ENCODE measurements around the gene C8B. TPM values are rescaled to one million over a fixed set of nuclear protein-coding genes. Genes with fewer than 3 reads are reported as not detected.

C8B gene
- total RNA-seq, 2 donors from 2014 or later: not detected

GRCh38 chr1:56921479-56921878 is 44.3 kb downstream of the C8B start:
- no peak for TF ChIP-seq POLR2AphosphoS5 (IDR thresholded peaks at IDR 0.05)
- no peak for TF ChIP-seq CTCF (IDR thresholded peaks at IDR 0.05)
- TF ChIP-seq POLR2A (IDR thresholded peaks at IDR 0.05): no peak
- no peak overlapping the region for H3K27ac ChIP-seq
- DNase-seq (ENCODE audit: low spot score): no peak
- intact Hi-C loops (cut with DNase I): no loop called here
- no peak overlapping the region for H3K4me3 ChIP-seq
- H3K27me3 ChIP-seq (replicated peaks; ENCODE audit: insufficient read depth): no peaks in the 10 kb centered on the region
- H3K9me3 ChIP-seq: no peaks in the 10 kb centered on the region
- no peaks in the 10 kb centered on the region for H3K4me1 ChIP-seq (replicated peaks)
- H3K36me3 ChIP-seq: no peaks in the 10 kb centered on the region
- 35% methylated on average over 1 of the region's 1 CpG for WGBS

DNA sequence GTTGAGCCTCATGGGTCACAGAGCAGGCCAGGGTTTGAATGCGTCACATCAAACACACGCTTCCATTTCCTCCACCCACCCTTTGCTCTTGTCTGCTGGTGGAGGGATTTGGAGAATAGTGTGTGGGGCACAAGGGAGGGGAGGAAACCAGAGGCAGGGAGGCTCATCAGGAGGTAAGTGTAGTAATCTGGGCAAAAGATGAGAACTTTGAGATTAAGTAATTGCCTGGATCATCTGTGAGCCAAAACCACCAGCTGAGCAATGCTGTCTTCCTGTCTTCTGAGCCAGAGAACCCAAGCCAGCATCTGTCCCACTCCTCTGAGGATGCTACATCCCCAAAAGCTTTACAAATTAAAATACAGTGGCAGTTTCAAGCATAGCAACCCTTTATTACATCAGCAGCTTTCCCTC is 45.2 kb downstream of the C8B start:
- Histone ChIP-seq H3K4me1 (replicated peaks) (no peaks in the 10 kb centered on the region), H3K4me3 (no peak overlapping the region), H3K27ac (no peak overlapping the region), H3K27me3 (replicated peaks; ENCODE audit: insufficient read depth) (no peaks in the 10 kb centered on the region), H3K9me3 (no peaks in the 10 kb centered on the region), H3K36me3 (no peaks in the 10 kb centered on the region)
- WGBS: 43% methylated on average over 2 of the region's 2 CpGs
- DNase-seq (ENCODE audit: low spot score): no peak
- TF ChIP-seq POLR2A (IDR thresholded peaks at IDR 0.05) (no peak), POLR2AphosphoS5 (IDR thresholded peaks at IDR 0.05) (no peak), CTCF (IDR thresholded peaks at IDR 0.05) (no peak)
- intact Hi-C loops (cut with DNase I): no loop called here

DNA sequence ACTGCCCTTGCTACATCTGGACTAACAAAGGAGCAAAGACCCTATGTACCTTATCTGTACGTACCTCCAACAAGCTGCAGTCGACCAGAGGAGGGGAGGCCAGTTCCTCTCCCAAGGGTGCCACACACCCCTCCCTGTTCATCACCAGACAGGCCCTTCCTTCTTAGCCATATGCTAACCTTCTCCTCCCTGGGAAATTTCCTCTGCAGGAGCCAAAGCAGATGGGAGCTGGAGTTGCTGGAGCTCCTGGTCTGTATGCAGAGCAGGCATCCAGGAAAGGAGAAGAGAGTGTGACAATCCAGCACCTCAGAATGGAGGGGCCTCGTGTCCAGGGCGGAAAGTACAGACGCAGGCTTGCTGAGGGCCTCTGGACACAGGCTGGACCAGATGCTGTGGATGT is 48.5 kb downstream of the C8B start:
- 88% methylated on average over 5 of the region's 5 CpGs for WGBS
- Histone ChIP-seq H3K27ac (no peak overlapping the region), H3K4me1 (replicated peaks) (no peaks in the 10 kb centered on the region), H3K9me3 (no peaks in the 10 kb centered on the region), H3K4me3 (no peak overlapping the region), H3K36me3 (no peaks in the 10 kb centered on the region), H3K27me3 (replicated peaks; ENCODE audit: insufficient read depth) (no peaks in the 10 kb centered on the region)
- TF ChIP-seq POLR2AphosphoS5 (IDR thresholded peaks at IDR 0.05): no peak
- TF ChIP-seq CTCF (IDR thresholded peaks at IDR 0.05): no peak
- TF ChIP-seq POLR2A (IDR thresholded peaks at IDR 0.05): no peak
- intact Hi-C loops (cut with DNase I): no loop called here
- DNase-seq (ENCODE audit: low spot score): no peak

DNA sequence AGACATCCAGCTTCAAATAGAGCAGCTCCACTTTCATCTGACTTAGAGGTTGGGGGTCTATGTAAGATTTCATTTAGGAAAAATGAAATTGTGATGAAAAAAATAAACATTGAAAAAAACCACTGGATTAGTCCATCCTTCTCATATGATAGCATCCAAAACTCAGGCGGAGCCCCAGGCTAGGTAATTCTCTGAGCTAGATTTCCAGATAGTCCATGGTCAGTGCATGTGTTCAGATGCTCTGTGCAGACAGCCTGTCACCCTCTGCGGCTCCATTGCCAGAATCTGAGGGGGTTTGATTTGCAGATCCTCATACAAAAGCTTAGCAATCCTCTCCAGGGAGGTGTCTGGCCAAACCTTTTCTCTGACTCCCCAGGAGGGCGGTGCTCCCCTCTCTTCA is 49.2 kb downstream of the C8B start:
- no peaks in the 10 kb centered on the region for H3K36me3 ChIP-seq
- H3K4me1 ChIP-seq (replicated peaks): no peaks in the 10 kb centered on the region
- no peak for TF ChIP-seq POLR2A (IDR thresholded peaks at IDR 0.05)
- no peaks in the 10 kb centered on the region for H3K9me3 ChIP-seq
- no peak overlapping the region for H3K4me3 ChIP-seq
- no peaks in the 10 kb centered on the region for H3K27me3 ChIP-seq (replicated peaks; ENCODE audit: insufficient read depth)
- no peak for DNase-seq (ENCODE audit: low spot score)
- no peak overlapping the region for H3K27ac ChIP-seq
- 87% methylated on average over 3 of the region's 3 CpGs for WGBS
- intact Hi-C loops (cut with DNase I): no loop called here

DNA sequence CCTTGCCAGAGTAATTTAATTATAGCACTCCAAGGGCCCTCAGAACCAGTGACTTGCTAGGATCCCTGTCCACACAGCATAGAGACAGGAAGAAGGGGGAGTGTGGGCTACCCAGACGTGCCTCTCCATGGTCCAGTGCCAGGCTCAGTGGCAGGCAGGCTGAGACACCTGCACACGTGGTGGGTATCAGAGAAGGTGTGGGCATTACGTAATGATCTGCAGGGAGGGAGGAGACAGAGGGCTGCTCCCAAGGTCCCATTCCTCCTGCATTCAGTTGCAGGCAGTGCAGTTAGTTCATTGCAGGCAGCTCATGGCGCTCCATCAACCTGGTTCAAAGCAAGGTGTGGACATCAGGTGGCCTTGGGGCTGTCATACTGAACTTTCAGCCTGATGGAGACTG is 49.9 kb downstream of the C8B start:
- TF ChIP-seq POLR2AphosphoS5 (IDR thresholded peaks at IDR 0.05) (no peak), CTCF (IDR thresholded peaks at IDR 0.05) (no peak), POLR2A (IDR thresholded peaks at IDR 0.05) (no peak)
- WGBS: 59% methylated on average over 4 of the region's 4 CpGs
- no peak for DNase-seq (ENCODE audit: low spot score)
- Histone ChIP-seq H3K4me1 (replicated peaks) (no peaks in the 10 kb centered on the region), H3K36me3 (no peaks in the 10 kb centered on the region), H3K9me3 (no peaks in the 10 kb centered on the region), H3K27me3 (replicated peaks; ENCODE audit: insufficient read depth) (no peaks in the 10 kb centered on the region), H3K27ac (no peak overlapping the region), H3K4me3 (no peak overlapping the region)
- intact Hi-C loops (cut with DNase I): no loop called here

All from prostate gland (tissue), 2 donors.